ENCODE measurements around the gene FBXL5. TPM values are rescaled to one million over a fixed set of nuclear protein-coding genes. Genes with fewer than 3 reads are reported as not detected.

FBXL5 gene
- 10 to 100 TPM; 26.5 to 30.4 TPM for total RNA-seq

GRCh38 chr4:15655223-15656037 lies at the start of gene FBXL5:
FBXL5 (minus strand) TSS chr4:15655357; CDS start chr4:15655287, 70 bp downstream.
- Mint-ChIP-seq H3K4me1 (ENCODE audit: low read depth) (peaks cover 61% of the 10 kb centered on the region), H3K9me3 (no peaks in the 10 kb centered on the region), H3K4me3 (peak within 1 kb of the TSS; percentile 93), H3K27ac (peak within 1 kb of the TSS; percentile 94), H3K27me3 (no peaks in the 10 kb centered on the region), H3K36me3 (peaks cover 10% of the 10 kb centered on the region)
- peak; percentile 89 for DNase-seq
- CTCF ChIA-PET = interaction anchor here (0.9 to 1.6 kb wide), 6 partner anchors 9 to 654 kb away, joined by 3 to 4 read pairs (median 3); partner anchors contain the start of gene FAM200B
- POLR2A ChIA-PET = interaction anchor here (0.6 to 2.4 kb wide), 7 partner anchors 13 to 654 kb away, joined by 3 to 12 read pairs (median 3); partner anchors contain the start of gene FAM200B
- intact Hi-C loops (cut with micrococcal nuclease) = loop anchor here (1.0 to 10.0 kb wide), 8 partner anchors 26 to 2001 kb away; partner anchors contain the start of genes CD38, CPEB2, FAM200B and TAPT1

- no peaks in the 10 kb centered on the region for H3K9me3 Mint-ChIP-seq
- H3K4me3 Mint-ChIP-seq = no peak overlapping the region
- ChIA-PET POLR2A (no interaction called here), CTCF (no interaction called here)
- H3K27me3 Mint-ChIP-seq = peaks cover 3% of the 10 kb centered on the region
- H3K36me3 Mint-ChIP-seq = no peaks in the 10 kb centered on the region
- no peak for DNase-seq
- no peak overlapping the region for H3K27ac Mint-ChIP-seq
- intact Hi-C loops (cut with micrococcal nuclease) = no loop called here
- peaks cover 7% of the 10 kb centered on the region for H3K4me1 Mint-ChIP-seq (ENCODE audit: low read depth)
Observed at GRCh38 chr4:15704129-15704528, 49.0 kb upstream of the FBXL5 start.

- CTCF ChIA-PET = no interaction called here
- peaks cover 7% of the 10 kb centered on the region for H3K4me1 Mint-ChIP-seq (ENCODE audit: low read depth)
- H3K4me3 Mint-ChIP-seq = peak overlapping the region; percentile 51
- intact Hi-C loops (cut with micrococcal nuclease) = loop anchor here (1.0 kb wide), 1 partner anchor 22 kb away; the partner anchor contains the start of gene FAM200B
- no peak overlapping the region for H3K27ac Mint-ChIP-seq
- POLR2A ChIA-PET = no interaction called here
- no peak for DNase-seq
- H3K36me3 Mint-ChIP-seq = no peaks in the 10 kb centered on the region
- H3K9me3 Mint-ChIP-seq = no peaks in the 10 kb centered on the region
- peaks cover 3% of the 10 kb centered on the region for H3K27me3 Mint-ChIP-seq
Observed at GRCh38 chr4:15703439-15703838, 48.3 kb upstream of the FBXL5 start.

GRCh38 chr4:15702941-15703403 lies 47.8 kb upstream of the FBXL5 start, which contains the start of gene BST1:
BST1 (plus strand) TSS chr4:15703065; CDS start chr4:15703145, 80 bp downstream.
- CTCF ChIA-PET = interaction anchor here (0.9 to 1.2 kb wide), 2 partner anchors 103 to 180 kb away, joined by 3 read pairs; no protein-coding TSS in a partner anchor
- Mint-ChIP-seq H3K4me3 (peak within 1 kb of the TSS; percentile 77), H3K36me3 (no peaks in the 10 kb centered on the region), H3K4me1 (ENCODE audit: low read depth) (peaks cover 7% of the 10 kb centered on the region), H3K9me3 (no peaks in the 10 kb centered on the region), H3K27me3 (peaks cover 3% of the 10 kb centered on the region), H3K27ac (no peak within 1 kb of the TSS)
- peak; percentile 67 for DNase-seq
- POLR2A ChIA-PET = no interaction called here
- intact Hi-C loops (cut with micrococcal nuclease) = loop anchor here (1.0 kb wide), 1 partner anchor 22 kb away; the partner anchor contains the start of gene FAM200B

GRCh38 chr4:15696866-15697265 lies 41.7 kb upstream of the FBXL5 start:
- no peak for DNase-seq
- no peaks in the 10 kb centered on the region for H3K36me3 Mint-ChIP-seq
- no peak overlapping the region for H3K27ac Mint-ChIP-seq
- ChIA-PET CTCF (no interaction called here), POLR2A (no interaction called here)
- peaks cover 8% of the 10 kb centered on the region for H3K27me3 Mint-ChIP-seq
- no peak overlapping the region for H3K4me3 Mint-ChIP-seq
- intact Hi-C loops (cut with micrococcal nuclease) = no loop called here
- H3K4me1 Mint-ChIP-seq (ENCODE audit: low read depth) = no peaks in the 10 kb centered on the region
- no peaks in the 10 kb centered on the region for H3K9me3 Mint-ChIP-seq

- POLR2A ChIA-PET = interaction anchor here (0.7 kb wide), 1 partner anchor 59 kb away, joined by 3 read pairs; no protein-coding TSS in a partner anchor
Observed at GRCh38 chr4:15695729-15696128, 40.6 kb upstream of the FBXL5 start.

GRCh38 chr4:15695240-15695699 lies 40.1 kb upstream of the FBXL5 start:
- Mint-ChIP-seq H3K4me3 (no peak overlapping the region), H3K9me3 (no peaks in the 10 kb centered on the region), H3K27me3 (peaks cover 5% of the 10 kb centered on the region), H3K4me1 (ENCODE audit: low read depth) (no peaks in the 10 kb centered on the region), H3K27ac (no peak overlapping the region), H3K36me3 (no peaks in the 10 kb centered on the region)
- POLR2A ChIA-PET = no interaction called here
- CTCF ChIA-PET = no interaction called here
- no peak for DNase-seq
- intact Hi-C loops (cut with micrococcal nuclease) = no loop called here

More at GRCh38 chr4:15695729-15696128, 40.6 kb upstream of the FBXL5 start:
- no peak overlapping the region for H3K4me3 Mint-ChIP-seq
- H3K27ac Mint-ChIP-seq = no peak overlapping the region
- H3K4me1 Mint-ChIP-seq (ENCODE audit: low read depth) = no peaks in the 10 kb centered on the region
- CTCF ChIA-PET = no interaction called here
- no peak for DNase-seq
- intact Hi-C loops (cut with micrococcal nuclease) = no loop called here
- H3K9me3 Mint-ChIP-seq = no peaks in the 10 kb centered on the region
- H3K27me3 Mint-ChIP-seq = peaks cover 5% of the 10 kb centered on the region
- no peaks in the 10 kb centered on the region for H3K36me3 Mint-ChIP-seq

GRCh38 chr4:15694431-15694830 lies 39.3 kb upstream of the FBXL5 start:
- Mint-ChIP-seq H3K27me3 (peaks cover 5% of the 10 kb centered on the region), H3K4me1 (ENCODE audit: low read depth) (no peaks in the 10 kb centered on the region), H3K27ac (no peak overlapping the region), H3K9me3 (no peaks in the 10 kb centered on the region), H3K4me3 (no peak overlapping the region), H3K36me3 (no peaks in the 10 kb centered on the region)
- intact Hi-C loops (cut with micrococcal nuclease) = no loop called here
- no peak for DNase-seq
- CTCF ChIA-PET = no interaction called here
- POLR2A ChIA-PET = no interaction called here

- ChIA-PET POLR2A (no interaction called here), CTCF (no interaction called here)
- DNase-seq = no peak
- H3K27me3 Mint-ChIP-seq = peaks cover 5% of the 10 kb centered on the region
- intact Hi-C loops (cut with micrococcal nuclease) = no loop called here
- H3K9me3 Mint-ChIP-seq = no peaks in the 10 kb centered on the region
- peaks cover 9% of the 10 kb centered on the region for H3K36me3 Mint-ChIP-seq
- H3K27ac Mint-ChIP-seq = no peak overlapping the region
- H3K4me3 Mint-ChIP-seq = no peak overlapping the region
- H3K4me1 Mint-ChIP-seq (ENCODE audit: low read depth) = no peaks in the 10 kb centered on the region
Observed at GRCh38 chr4:15692602-15693001, 37.4 kb upstream of the FBXL5 start.

GRCh38 chr4:15691346-15692135 lies 36.4 kb upstream of the FBXL5 start:
- Mint-ChIP-seq H3K4me1 (ENCODE audit: low read depth) (no peaks in the 10 kb centered on the region), H3K36me3 (peaks cover 15% of the 10 kb centered on the region), H3K4me3 (no peak overlapping the region), H3K27ac (no peak overlapping the region), H3K9me3 (no peaks in the 10 kb centered on the region), H3K27me3 (no peaks in the 10 kb centered on the region)
- POLR2A ChIA-PET = no interaction called here
- no peak for DNase-seq
- intact Hi-C loops (cut with micrococcal nuclease) = no loop called here
- CTCF ChIA-PET = no interaction called here

GRCh38 chr4:15690020-15690809 lies 35.1 kb upstream of the FBXL5 start:
- H3K27me3 Mint-ChIP-seq = no peaks in the 10 kb centered on the region
- no peak overlapping the region for H3K27ac Mint-ChIP-seq
- no peaks in the 10 kb centered on the region for H3K9me3 Mint-ChIP-seq
- no peaks in the 10 kb centered on the region for H3K4me1 Mint-ChIP-seq (ENCODE audit: low read depth)
- intact Hi-C loops (cut with micrococcal nuclease) = no loop called here
- POLR2A ChIA-PET = no interaction called here
- H3K4me3 Mint-ChIP-seq = no peak overlapping the region
- peaks cover 22% of the 10 kb centered on the region for H3K36me3 Mint-ChIP-seq
- no peak for DNase-seq
- CTCF ChIA-PET = no interaction called here

All from activated CD4-positive, alpha-beta memory T cell treated with anti-CD3 and anti-CD28 coated beads for 36 hours (primary cell).